H9 (cell line): ENCODE measurements around the gene COA8. TPM values are rescaled to one million over a fixed set of nuclear protein-coding genes. Genes with fewer than 3 reads are reported as not detected.
A peak's percentile ranks its signal among the peaks of the same experiment; 100 is the strongest.

Experiments used
- DNase-seq: peaks from one replicate; pipeline ENCODE4 v3.0.0-alpha.2; 2017
- H2AFZ ChIP-seq: one replicate; pipeline ENCODE4 v1.6.1; 2013; ENCODE audit warnings: mild to moderate bottlenecking, low read length, control low read depth, moderate library complexity
- H2AK5ac ChIP-seq: 2 replicates; pipeline ENCODE4 v1.6.1; 2013; ENCODE audit warnings: low read length, control low read depth, mixed read lengths; ENCODE audit not compliant: insufficient read length
- H2BK120ac ChIP-seq: one replicate; pipeline ENCODE4 v1.6.1; 2013; ENCODE audit warnings: low read depth, mild to moderate bottlenecking, low read length, control low read depth, inconsistent platforms; ENCODE audit not compliant: poor library complexity, severe bottlenecking
- H2BK12ac ChIP-seq: 2 replicates; pipeline ENCODE4 v1.6.1; 2013; ENCODE audit warnings: low read length, control low read depth, mixed read lengths, low read depth; ENCODE audit not compliant: insufficient read length
- H2BK15ac ChIP-seq: 2 replicates; pipeline ENCODE4 v1.6.1; 2013; ENCODE audit warnings: low read depth, low read length, control low read depth
- H2BK20ac ChIP-seq: one replicate; pipeline ENCODE4 v1.6.1; 2013; ENCODE audit warnings: low read depth, mild to moderate bottlenecking, low read length, control low read depth, inconsistent platforms; ENCODE audit not compliant: poor library complexity, severe bottlenecking
- H2BK5ac ChIP-seq: 2 replicates; pipeline ENCODE4 v1.6.1; 2013; ENCODE audit warnings: low read length, control low read depth, mixed read lengths; ENCODE audit not compliant: insufficient read length
- H3K14ac ChIP-seq: 2 replicates; pipeline ENCODE4 v1.6.1; 2013; ENCODE audit warnings: low read length, control low read depth; ENCODE audit not compliant: insufficient read depth
- H3K18ac ChIP-seq: 2 replicates; pipeline ENCODE4 v1.6.1; 2013; ENCODE audit warnings: low read depth, mild to moderate bottlenecking, mixed read lengths, low read length, control low read depth; ENCODE audit not compliant: insufficient read length
- H3K23ac ChIP-seq: 2 replicates; pipeline ENCODE4 v1.6.1; 2013; ENCODE audit warnings: low read length, control low read depth, mixed read lengths, low read depth; ENCODE audit not compliant: insufficient read length
- H3K23me2 ChIP-seq: 2 replicates; pipeline ENCODE4 v1.6.1; 2013; ENCODE audit warnings: low read depth, mild to moderate bottlenecking, mixed read lengths, low read length, control low read depth; ENCODE audit not compliant: insufficient read length, poor library complexity, severe bottlenecking
- H3K27ac ChIP-seq: 2 replicates; pipeline ENCODE4 v1.5.1; 2013; ENCODE audit warnings: low read length, control low read depth, mixed read lengths, low read depth; ENCODE audit not compliant: insufficient read length
- H3K27me3 ChIP-seq: 2 replicates; pipeline ENCODE4 v1.6.1; 2013; ENCODE audit warnings: low read length, control low read depth, inconsistent platforms; ENCODE audit not compliant: insufficient read depth
- H3K4ac ChIP-seq: 2 replicates; pipeline ENCODE4 v1.6.1; 2013; ENCODE audit warnings: low read depth, mild to moderate bottlenecking, control low read depth, inconsistent platforms, low read length, moderate library complexity
- H3K4me1 ChIP-seq: 2 replicates; pipeline ENCODE4 v1.6.1; 2013; ENCODE audit warnings: low read length, control low read depth, inconsistent platforms; ENCODE audit not compliant: insufficient read depth
- H3K4me2 ChIP-seq: 2 replicates; pipeline ENCODE4 v1.6.1; 2013; ENCODE audit warnings: low read length, control low read depth, mixed read lengths; ENCODE audit not compliant: insufficient read length, insufficient read depth
- H3K56ac ChIP-seq: 2 replicates; pipeline ENCODE4 v1.6.1; 2013; ENCODE audit warnings: low read depth, mild to moderate bottlenecking, mixed read lengths, low read length, control low read depth; ENCODE audit not compliant: insufficient read length
- H3K79me1 ChIP-seq: 2 replicates; pipeline ENCODE4 v1.6.1; 2013; ENCODE audit warnings: low read depth, mild to moderate bottlenecking, moderate library complexity, low read length, control low read depth, inconsistent platforms; ENCODE audit not compliant: insufficient read depth, poor library complexity, severe bottlenecking
- H3K79me2 ChIP-seq: 2 replicates; pipeline ENCODE4 v1.6.1; 2013; ENCODE audit warnings: low read length, control low read depth, inconsistent platforms; ENCODE audit not compliant: insufficient read depth
- H3K9ac ChIP-seq: 2 replicates; pipeline ENCODE4 v1.6.1; 2013; ENCODE audit warnings: low read length, control low read depth, mixed read lengths; ENCODE audit not compliant: insufficient read length; ENCODE audit errors: extremely low read depth
- H3K9me3 ChIP-seq: one replicate; pipeline ENCODE4 v1.6.1; 2013; ENCODE audit warnings: low read depth, low read length, inconsistent platforms; ENCODE audit not compliant: control insufficient read depth
- H3T11ph ChIP-seq: one replicate; pipeline ENCODE4 v1.6.1; 2013; ENCODE audit warnings: mild to moderate bottlenecking, low read length, control low read depth, inconsistent platforms
- H4K20me1 ChIP-seq: one replicate; pipeline ENCODE4 v1.6.1; 2013; ENCODE audit not compliant: control insufficient read depth, insufficient read length, insufficient read depth
- H4K5ac ChIP-seq: 2 replicates; pipeline ENCODE4 v1.6.1; 2013; ENCODE audit warnings: low read depth, mild to moderate bottlenecking, mixed read lengths, low read length, control low read depth; ENCODE audit not compliant: insufficient read length
- H4K8ac ChIP-seq: replicated peaks from 2 replicates; pipeline ENCODE4 v1.6.1; 2013; ENCODE audit warnings: low read length, control low read depth, mixed read lengths, low read depth; ENCODE audit not compliant: insufficient read length
- H4K91ac ChIP-seq: 2 replicates; pipeline ENCODE4 v1.6.1; 2013; ENCODE audit warnings: low read depth, mild to moderate bottlenecking, moderate library complexity, mixed read lengths, low read length, control low read depth; ENCODE audit not compliant: insufficient read length
- H3K27ac Mint-ChIP-seq, 3 experiments: 2 replicates in 2 of 3; 3 replicates in 1 of 3; pipeline ENCODE4 v1.8.0; 2020 to 2021; ENCODE audit warnings: mixed read lengths in 3 of 3, mild to moderate bottlenecking in 1 of 3, moderate library complexity in 1 of 3
- H3K27me3 Mint-ChIP-seq: 2 replicates; pipeline ENCODE4 v1.8.0; 2021; ENCODE audit warnings: low read depth, mild to moderate bottlenecking, moderate library complexity, mixed read lengths
- H3K36me3 Mint-ChIP-seq, 3 experiments: 2 replicates in 2 of 3; 3 replicates in 1 of 3; pipeline ENCODE4 v1.8.0; 2020 to 2021; ENCODE audit warnings: low read depth in 3 of 3, mixed read lengths in 3 of 3; ENCODE audit not compliant: insufficient read depth in 1 of 3
- H3K4me1 Mint-ChIP-seq, 2 experiments: 2 replicates each; pipeline ENCODE4 v1.8.0; 2020; ENCODE audit warnings: mixed read lengths in 2 of 2
- H3K4me3 Mint-ChIP-seq, 2 experiments: 2 replicates in 1 of 2; 3 replicates in 1 of 2; pipeline ENCODE4 v1.8.0; 2020 to 2021; ENCODE audit warnings: mild to moderate bottlenecking in 2 of 2, mixed read lengths in 2 of 2, moderate library complexity in 1 of 2
- H3K9me3 Mint-ChIP-seq, 2 experiments: 2 replicates in 1 of 2; 3 replicates in 1 of 2; pipeline ENCODE4 v1.8.0; 2020; ENCODE audit warnings: mild to moderate bottlenecking in 2 of 2, mixed read lengths in 2 of 2, moderate library complexity in 1 of 2
- CTCF ChIP-seq: fragments of 200-600 bp; sonication (generic); conservative IDR thresholded peaks from 3 replicates; pipeline ENCODE4 v1.8.0; 2021; ENCODE audit warnings: antibody characterized with exemption, mild to moderate bottlenecking
- WGBS: extraction: QIAGEN DNeasy Blood & Tissue Kit; methylation state at CpG from one replicate; pipeline ENCODE4 v1.1.7; 2013; ENCODE audit warnings: missing lambda C conversion rate, low lambda C conversion rate, mixed read lengths; ENCODE audit not compliant: insufficient read length; ENCODE audit errors: extremely low coverage; 5-methylcytosine and 5-hydroxymethylcytosine counted together
- total RNA-seq: library from RNA; stranded (reverse); gene quantifications from 2 replicates; pipeline ENCODE4 v1.2.1, GENCODE V29; 2021

COA8 gene
- total RNA-seq, 1 experiment from 2014 or later: 45.5 TPM

- H4K5ac ChIP-seq: no peak within 1 kb of the TSS
- H3K27me3 Mint-ChIP-seq: peaks cover 29% of the 10 kb centered on the region
- H3K79me1 ChIP-seq: peaks cover 13% of the 10 kb centered on the region
- no peak within 1 kb of the TSS for H2BK12ac ChIP-seq
- H2BK120ac ChIP-seq: no peak within 1 kb of the TSS
- peak within 1 kb of the TSS; percentile 64 for H3K9ac ChIP-seq
- peak within 1 kb of the TSS; percentile 91 to 97 for H3K4me3 Mint-ChIP-seq
- peaks cover 4% of the 10 kb centered on the region for H4K20me1 ChIP-seq
- WGBS: no CpG with 5 or more reads among the region's 70 CpGs
- peaks cover under 1 to 8% (median 4%) of the 10 kb centered on the region in 3 experiments; a peak in 5 of 7 replicates for H3K36me3 Mint-ChIP-seq
- no peak within 1 kb of the TSS for H3K4ac ChIP-seq
- H3K56ac ChIP-seq: no peak within 1 kb of the TSS
- peak; percentile 90 for DNase-seq
- H2BK15ac ChIP-seq: no peak within 1 kb of the TSS
- no peak for TF ChIP-seq CTCF
- H3K18ac ChIP-seq: peak within 1 kb of the TSS; percentile 72
- H3K14ac ChIP-seq: peak within 1 kb of the TSS; percentile 89
- H2AK5ac ChIP-seq: no peak within 1 kb of the TSS
- peak within 1 kb of the TSS; percentile 93 for H3K4me2 ChIP-seq
- H3K23ac ChIP-seq: no peak within 1 kb of the TSS
- H3K27ac ChIP-seq: no peak within 1 kb of the TSS
- H3K23me2 ChIP-seq: peaks cover 8% of the 10 kb centered on the region
- H3K4me1 Mint-ChIP-seq: peaks cover 14 to 37% of the 10 kb centered on the region in 2 experiments
- H2BK5ac ChIP-seq: no peak within 1 kb of the TSS
- H3K27ac Mint-ChIP-seq: peak within 1 kb of the TSS; percentile 74 to 99 (median 87); a peak in 6 of 7 replicates
- peaks cover under 1 to 2% of the 10 kb centered on the region in 2 experiments; a peak in 4 of 5 replicates for H3K9me3 Mint-ChIP-seq
- H2AFZ ChIP-seq: no peak within 1 kb of the TSS
- no peak within 1 kb of the TSS for H4K91ac ChIP-seq
- H3K79me2 ChIP-seq: peaks cover 10% of the 10 kb centered on the region; the same call in 1 of the 2 replicates
- no peak within 1 kb of the TSS for H3T11ph ChIP-seq
- H2BK20ac ChIP-seq: no peak within 1 kb of the TSS
- H3K27me3 ChIP-seq: peaks cover 1% of the 10 kb centered on the region; the same call in 1 of the 2 replicates
- H4K8ac ChIP-seq: no peak within 1 kb of the TSS
- no peaks in the 10 kb centered on the region for H3K9me3 ChIP-seq
- H3K4me1 ChIP-seq: no peaks in the 10 kb centered on the region; the same call in 1 of the 2 replicates
Measured at GRCh38 chr14:103528587-103529382, 34.0 kb upstream of the COA8 start, which contains the start of gene TRMT61A. Gene TRMT61A, plus strand, starts transcription at chr14:103529196. Its CDS starts 783 bp downstream, at chr14:103529979.
